ENCODE measurements around the gene CDX1.

DNA sequence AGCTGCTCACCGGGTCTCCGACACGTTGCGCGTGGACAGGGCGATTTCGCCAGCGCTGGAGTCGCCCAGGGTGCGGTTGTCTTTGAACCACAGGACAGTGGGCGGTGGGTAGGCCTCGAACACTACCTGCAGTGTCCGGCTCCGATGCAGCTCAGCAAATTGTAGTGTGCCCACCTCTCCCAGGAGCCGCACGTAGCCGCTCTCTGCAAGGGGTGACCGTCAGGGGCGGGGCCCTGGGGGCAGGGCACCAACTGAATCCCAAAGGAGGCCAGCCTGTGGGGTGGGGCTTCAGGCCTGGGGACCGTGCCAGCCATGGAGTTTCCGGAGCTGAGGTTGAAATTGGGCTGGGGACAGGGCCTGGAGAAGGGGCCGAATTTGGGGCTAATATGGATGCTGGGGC is 33.8 kb upstream of the CDX1 start:
- no peak for TF ChIP-seq POLR2A (IDR thresholded peaks at IDR 0.05)
- TF ChIP-seq, protein P1, sequence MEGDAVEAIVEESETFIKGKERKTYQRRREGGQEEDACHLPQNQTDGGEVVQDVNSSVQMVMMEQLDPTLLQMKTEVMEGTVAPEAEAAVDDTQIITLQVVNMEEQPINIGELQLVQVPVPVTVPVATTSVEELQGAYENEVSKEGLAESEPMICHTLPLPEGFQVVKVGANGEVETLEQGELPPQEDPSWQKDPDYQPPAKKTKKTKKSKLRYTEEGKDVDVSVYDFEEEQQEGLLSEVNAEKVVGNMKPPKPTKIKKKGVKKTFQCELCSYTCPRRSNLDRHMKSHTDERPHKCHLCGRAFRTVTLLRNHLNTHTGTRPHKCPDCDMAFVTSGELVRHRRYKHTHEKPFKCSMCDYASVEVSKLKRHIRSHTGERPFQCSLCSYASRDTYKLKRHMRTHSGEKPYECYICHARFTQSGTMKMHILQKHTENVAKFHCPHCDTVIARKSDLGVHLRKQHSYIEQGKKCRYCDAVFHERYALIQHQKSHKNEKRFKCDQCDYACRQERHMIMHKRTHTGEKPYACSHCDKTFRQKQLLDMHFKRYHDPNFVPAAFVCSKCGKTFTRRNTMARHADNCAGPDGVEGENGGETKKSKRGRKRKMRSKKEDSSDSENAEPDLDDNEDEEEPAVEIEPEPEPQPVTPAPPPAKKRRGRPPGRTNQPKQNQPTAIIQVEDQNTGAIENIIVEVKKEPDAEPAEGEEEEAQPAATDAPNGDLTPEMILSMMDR (IDR thresholded peaks at IDR 0.05), result no peak
